NOMO-1 treated with dmso at 0.1 percent for 144 hours (cell line): Measurements from ENCODE around the gene SLC6A19.
"Not testable (repeated sequence)": the region's sequence is repeated elsewhere in the genome, so short reads cannot be mapped to it uniquely, and the experiment has no call there.

Experiments
- DNase-seq: peaks from one replicate; lab custom pipeline; 2025; ENCODE audit not compliant: unreplicated experiment; lab: John Stamatoyannopoulos, UW

SLC6A19 gene

DNA sequence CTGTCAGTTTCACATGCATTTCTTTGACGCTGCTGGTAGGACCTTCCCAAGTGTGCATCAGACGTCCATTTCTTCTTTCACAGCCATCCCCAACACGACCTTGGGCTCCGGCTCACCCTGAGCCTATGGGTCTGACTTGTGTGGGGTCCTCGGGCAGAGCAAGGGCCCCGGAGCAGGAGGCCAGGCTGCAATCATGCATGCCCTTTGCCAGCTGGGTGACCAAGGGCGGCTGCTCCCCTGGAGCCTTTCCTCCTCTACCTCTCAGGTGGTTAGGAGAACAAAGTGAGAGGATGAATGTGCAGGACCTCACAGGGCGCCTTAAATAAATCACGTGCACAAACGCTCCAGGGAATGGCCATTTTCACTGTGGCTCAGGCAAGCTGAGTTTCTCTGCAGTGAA, 60.2 kb downstream of the SLC6A19 start:
- DNase-seq, result no peak

DNA sequence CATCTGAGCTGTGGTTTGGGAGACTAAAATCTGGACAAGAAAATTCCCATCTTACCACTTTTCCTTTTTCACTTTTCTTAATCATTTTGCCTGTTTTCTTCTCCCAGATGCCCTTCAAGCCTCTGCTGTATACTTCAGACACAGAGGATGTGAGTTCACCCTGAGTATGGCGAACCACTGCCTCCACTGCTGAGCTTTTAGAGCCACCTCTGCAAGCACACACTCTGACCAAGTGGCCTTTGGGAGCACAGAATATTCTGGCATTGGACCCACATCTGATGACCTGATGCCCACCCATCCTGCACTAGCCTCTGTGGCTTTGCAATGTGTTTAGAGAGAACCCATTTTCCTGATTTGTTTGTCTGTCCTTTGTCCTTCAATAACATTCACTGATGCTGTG, 61.0 kb downstream of the SLC6A19 start:
- DNase-seq, result no peak

DNA sequence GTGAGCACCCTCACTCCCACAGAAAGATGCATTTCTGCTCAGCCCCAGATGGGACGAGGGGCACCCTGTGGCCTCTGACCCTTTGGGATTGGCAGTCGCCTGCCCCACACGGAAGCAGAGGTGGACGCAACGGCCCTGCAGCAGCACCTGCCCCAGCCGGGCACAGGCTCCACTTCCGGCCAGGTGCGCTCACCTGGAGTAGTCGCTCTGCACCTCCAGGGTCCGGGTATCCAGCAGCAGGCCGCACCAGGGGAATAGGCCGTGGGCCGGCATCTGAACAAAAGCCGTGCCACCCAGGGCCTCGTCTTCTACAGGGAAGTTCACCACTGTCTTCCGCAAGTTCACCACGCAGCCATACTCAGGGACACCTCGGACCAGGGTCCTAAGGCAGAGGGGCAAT, 62.8 kb downstream of the SLC6A19 start:
- no peak for DNase-seq

DNA sequence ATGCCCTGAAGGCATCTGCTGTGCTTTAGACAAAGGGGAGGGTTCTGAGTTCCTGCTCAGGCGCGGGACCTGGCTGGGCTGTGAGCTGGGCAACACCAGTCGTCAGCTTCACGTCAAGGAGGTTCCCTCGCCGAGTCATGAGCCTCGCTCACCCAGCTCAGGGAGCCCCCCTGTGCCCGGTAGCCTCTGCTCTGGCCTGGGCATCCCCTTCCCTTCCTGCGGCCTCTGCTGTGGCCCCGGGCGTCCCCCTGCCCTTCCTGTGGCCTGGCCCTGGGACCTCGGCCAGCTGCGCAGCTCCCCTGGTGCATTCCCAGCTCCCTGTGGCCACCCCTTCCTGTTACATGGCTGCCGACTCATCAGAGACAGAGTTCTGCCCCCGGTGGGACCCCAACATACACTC, 63.6 kb downstream of the SLC6A19 start:
- DNase-seq, result no peak

DNA sequence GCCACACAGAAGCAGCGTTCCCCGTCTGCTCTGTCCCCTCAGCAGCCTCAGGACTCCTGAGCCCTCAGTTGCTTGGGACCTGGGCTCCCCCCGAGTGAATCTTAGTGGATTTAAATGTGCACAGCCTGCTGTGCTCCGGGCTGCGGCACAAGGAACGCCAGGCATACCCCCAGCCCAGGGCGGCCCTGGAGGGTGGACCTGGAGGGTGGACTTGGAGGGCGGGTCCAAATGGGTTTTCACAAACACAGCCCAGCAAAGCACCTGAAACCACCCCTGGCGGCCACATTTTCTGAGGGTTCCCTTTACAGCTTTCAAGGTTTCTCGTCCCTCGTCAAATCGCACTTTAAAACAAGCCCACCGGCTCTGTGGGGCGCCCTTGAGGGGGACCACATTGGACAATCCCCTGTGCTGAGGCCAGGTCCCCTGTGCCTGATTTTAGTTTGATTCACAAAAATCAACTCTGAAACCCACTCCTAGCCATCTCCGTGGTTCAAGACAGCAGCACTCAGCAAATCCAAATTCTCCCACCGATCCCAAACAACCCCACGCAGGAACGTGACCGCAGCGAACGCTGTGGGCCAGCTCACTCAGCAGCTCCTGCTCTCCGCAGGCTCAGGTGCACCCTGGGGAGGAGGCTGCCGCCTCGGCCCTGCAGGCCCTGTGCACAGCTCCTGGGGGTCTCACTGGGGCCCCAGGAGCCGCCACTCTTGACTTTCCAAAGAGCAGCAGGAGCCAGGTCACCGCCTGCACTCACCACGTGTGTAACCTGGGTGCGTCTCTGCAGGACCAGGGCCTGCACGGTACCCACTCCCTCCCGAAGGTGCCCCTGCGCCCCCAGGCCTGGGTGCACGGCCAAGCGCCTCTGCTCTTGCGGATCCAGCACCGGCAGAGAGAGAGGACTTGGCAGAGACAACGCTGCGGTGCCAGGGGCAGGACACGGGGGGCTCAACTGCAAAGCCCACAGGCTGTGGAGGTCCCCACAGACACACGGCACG, 64.4 kb downstream of the SLC6A19 start:
- no peak for DNase-seq

DNA sequence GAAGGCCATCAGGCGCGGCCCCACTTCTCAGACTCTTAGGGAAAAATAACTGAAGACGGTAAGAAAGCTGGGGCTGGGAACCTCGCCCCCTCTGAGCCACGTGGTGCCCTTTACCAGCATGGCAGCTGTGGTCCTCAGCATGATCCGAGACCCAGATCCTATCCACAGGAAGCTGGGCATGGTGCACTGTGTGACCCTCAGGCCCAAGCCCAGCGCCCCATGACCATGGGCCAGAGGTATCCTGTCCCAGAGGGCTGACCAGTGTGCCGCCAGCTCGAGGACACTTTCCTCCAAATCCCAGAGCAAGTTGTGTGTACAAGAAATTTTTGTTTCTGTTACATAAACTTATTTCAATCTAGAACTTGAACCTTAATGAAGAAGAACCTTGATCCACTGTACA, 65.4 kb downstream of the SLC6A19 start:
- no peak for DNase-seq

DNA sequence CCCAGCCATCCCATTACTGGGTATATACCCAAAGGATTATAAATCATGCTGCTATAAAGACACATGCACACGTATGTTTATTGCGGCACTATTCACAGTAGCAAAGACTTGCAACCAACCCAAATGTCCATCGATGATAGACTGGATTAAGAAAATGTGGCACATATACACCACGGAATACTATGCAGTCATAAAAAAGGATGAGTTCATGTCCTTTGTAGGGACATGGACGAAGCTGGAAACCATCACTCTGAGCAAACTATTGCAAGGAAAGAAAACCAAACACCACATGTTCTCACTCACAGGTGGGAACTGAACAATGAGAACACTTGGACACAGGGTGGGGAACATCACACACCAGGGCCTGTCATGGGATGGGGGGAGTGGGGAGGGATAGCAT, 66.1 kb downstream of the SLC6A19 start:
- DNase-seq, result not testable (repeated sequence)

DNA sequence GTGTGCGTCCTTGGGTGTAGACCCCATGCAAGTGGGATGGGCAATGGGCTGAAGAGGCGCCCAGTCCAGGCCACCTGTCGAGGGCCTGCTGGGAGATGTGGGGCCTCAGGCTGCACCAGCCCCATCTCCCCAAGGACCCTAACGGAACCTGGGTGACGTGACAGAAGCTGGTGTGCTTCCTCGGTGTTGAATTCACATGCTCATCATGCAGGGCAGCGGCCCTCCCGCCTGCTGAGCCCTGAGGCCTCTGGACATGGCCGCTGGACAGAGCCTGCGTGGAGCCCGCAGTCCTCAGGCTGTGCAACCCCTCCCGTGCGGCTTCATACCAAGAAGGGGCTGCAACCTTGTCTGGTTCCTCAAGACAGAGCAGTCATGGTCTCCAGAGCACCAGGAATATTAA, 66.7 kb downstream of the SLC6A19 start:
- no peak for DNase-seq

DNA sequence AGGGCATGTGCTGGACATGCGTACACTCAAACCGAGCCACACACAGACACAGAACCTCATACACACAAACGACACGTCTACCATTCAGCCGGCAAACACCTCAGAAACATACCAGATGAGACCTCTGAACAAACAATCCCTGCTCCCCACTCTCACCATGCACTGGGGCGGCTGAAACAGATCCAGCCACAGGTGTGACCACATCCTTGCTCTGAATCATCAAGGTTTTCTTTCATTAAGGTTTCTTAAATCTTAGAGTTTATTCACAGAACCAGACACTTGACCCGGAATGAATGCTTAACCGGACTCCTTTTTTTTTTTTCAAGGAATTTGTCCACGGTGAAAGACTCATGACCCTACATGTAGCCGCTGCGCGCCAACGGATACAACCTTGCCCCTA, 67.3 kb downstream of the SLC6A19 start:
- DNase-seq, result no peak

DNA sequence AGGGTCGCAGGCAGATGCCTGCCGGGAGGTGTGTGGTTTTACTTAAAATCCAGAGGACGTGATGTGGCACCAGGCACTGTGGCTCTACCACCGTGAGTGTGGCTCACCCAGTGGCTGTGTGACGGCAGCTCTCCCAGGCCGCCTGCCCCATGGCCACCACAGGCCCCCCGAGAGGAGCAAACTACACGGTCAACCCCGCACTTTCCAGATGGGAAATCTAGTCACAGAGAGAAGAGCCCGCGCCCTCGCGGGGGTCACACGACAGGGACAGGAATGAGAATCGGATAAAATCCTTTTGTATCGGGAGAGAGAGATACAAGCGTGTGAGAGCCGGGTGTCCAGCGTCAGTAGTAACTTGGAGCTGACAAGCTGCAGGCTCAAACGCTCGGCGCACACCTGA, 69.0 kb downstream of the SLC6A19 start:
- DNase-seq, result no peak

DNA sequence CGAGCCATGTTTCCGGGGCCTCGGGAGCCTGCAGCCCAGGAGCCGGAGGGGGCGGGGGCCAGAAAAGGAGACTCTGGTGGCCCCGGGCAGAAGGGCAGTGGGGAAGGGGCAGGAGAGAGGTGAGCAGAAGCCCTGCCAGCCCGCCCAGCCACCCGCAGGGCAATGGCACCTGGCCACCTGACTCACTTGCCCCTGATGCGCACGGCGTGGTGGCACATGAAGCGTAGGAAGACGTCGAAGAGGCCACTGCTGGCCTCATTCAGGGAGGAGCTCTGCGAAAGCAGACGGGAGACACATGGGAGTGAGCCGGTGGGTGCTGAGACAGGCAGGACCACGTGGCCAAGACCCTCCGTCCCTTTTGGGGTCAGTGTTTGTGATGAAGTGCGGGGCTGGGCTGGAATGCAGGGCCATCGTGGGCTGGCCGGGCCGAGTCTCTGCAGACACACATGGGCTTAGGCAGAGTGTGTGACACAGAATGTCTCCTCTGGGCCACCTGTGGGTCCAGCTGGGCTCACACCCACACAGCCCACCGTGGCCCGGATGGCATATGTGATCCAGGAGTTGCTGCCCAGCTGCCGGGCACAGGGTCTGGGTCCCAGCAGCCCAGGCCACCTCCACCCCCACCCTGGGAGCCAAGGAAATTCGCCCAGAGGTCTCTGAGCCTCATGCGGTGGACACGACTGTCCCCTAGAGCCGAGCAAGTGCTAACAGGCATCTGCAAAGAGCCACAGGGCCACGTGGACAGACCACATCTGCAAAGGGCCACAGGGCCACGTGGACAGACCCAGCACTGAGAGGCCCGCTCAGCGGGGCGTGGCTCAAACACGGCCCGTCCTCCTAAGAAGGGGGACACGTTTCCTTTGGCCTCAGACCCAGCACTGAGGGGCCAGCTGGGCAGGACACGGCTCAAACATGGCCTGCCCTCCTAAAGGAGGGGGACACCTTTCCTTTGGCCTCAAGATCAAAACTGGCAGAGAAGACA, 69.8 kb downstream of the SLC6A19 start:
- no peak for DNase-seq

DNA sequence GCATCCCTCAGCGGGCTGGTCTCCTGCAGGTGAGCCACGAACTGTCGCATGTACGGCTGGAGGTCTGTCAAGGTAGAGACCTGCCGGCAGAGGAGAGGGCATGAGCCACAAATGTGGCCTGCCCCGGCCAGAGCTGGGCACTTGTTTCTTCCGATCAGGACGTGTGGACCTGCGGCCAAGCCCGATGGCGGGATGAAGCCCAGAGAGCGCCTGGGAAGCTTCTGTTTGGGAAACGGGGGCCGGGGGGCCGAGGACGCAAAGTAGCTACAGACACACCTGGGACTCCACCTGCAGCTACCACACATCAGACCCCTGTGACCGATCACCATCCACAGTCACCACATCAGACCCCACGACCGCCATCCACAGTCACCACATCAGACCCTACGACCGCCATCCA, 70.8 kb downstream of the SLC6A19 start:
- DNase-seq, result no peak

DNA sequence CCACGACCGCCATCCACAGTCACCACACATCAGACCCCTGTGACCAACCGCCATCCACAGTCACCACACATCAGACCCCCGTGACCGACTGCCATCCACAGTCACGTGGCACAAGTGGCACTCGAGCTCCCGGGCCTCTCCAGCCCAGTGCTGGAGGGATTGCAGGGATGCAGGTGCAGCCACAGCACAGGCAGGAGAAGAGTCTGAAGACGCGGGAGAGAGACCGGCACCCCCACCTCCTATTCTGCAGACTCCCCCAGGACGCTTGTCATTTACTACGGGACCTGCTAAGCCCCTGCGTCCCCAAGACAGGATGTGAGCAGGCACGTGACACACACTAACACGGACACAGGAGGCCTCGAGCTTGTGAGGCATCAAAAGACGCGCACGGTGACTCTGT, 72.3 kb downstream of the SLC6A19 start:
- no peak for DNase-seq

DNA sequence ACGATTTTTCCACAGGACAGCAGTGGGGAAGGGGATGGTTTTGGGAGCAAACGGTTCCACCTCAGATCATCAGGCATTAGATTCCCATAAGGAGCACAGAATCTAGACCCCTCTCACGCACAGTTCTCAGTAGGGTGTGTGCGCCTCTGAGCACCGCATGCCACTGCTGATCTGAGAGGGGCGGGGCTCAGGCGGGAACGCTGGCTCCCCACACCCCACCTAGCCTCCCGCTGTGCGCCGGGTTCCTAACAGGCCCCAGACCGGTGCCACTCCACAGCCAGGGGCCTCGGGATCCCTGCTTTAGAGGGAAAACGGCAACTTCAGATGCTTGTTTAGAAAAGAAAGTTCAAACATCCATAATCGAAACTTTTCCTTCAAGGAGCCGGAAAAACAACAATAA, 73.1 kb downstream of the SLC6A19 start:
- DNase-seq, result no peak
